ENCODE measurements around the gene TBC1D24. TPM values are rescaled to one million over a fixed set of nuclear protein-coding genes. Genes with fewer than 3 reads are reported as not detected.

Gene TBC1D24
- total and polyA plus RNA-seq, 11 donors = 4.0 to 19.2 (median 11.6) TPM

GRCh38 chr16:2470234-2470601 is 4.7 kb upstream of the TBC1D24 start:
- intact Hi-C loops (cut with DNase I) = no loop called here
- no peak overlapping the region for H3K4me3 ChIP-seq
- no peaks in the 10 kb centered on the region for H3K36me3 ChIP-seq
- no peaks in the 10 kb centered on the region for H3K9me3 ChIP-seq
- ATAC-seq (no peak), DNase-seq (no peak)
- H3K4me1 ChIP-seq = peaks cover 9 to 63% (median 39%) of the 10 kb centered on the region in 12 donors
- H3K27ac ChIP-seq = no peak overlapping the region
- WGBS, 4 donors = 80 to 90% (median 86%) methylated on average over 7 of the region's 7 CpGs
- H3K27me3 ChIP-seq = peaks cover 11 to 65% (median 33%) of the 10 kb centered on the region in 9 donors
- no peak for TF ChIP-seq POLR2A (IDR thresholded peaks at IDR 0.05)
- TF ChIP-seq CTCF (IDR thresholded peaks at IDR 0.05) = no peak

GRCh38 chr16:2470603-2471015 is 4.3 kb upstream of the TBC1D24 start:
- DNase-seq (no peak), ATAC-seq (no peak)
- Histone ChIP-seq H3K4me1 (peaks cover 9 to 67% (median 40%) of the 10 kb centered on the region in 12 donors), H3K27ac (no peak overlapping the region), H3K4me3 (peak overlapping the region in 3 of 12 donors; percentile 5 to 48 (median 31)), H3K27me3 (peaks cover 11 to 65% (median 33%) of the 10 kb centered on the region in 9 donors), H3K36me3 (no peaks in the 10 kb centered on the region), H3K9me3 (no peaks in the 10 kb centered on the region)
- intact Hi-C loops (cut with DNase I) = no loop called here
- WGBS, 4 donors = 39 to 63% (median 43%) methylated on average over 5 to 9 of the region's 9 CpGs
- no peak for TF ChIP-seq CTCF (IDR thresholded peaks at IDR 0.05)
- TF ChIP-seq POLR2A (IDR thresholded peaks at IDR 0.05) = no peak

GRCh38 chr16:2471016-2471652 is 3.8 kb upstream of the TBC1D24 start, which contains the start of gene NTN3:
Gene NTN3, plus strand, starts transcription at chr16:2471297. Its CDS starts 405 bp downstream, at chr16:2471702.
- ATAC-seq = no peak
- peak in 2 of 5 donors; percentile 43 to 65 for DNase-seq
- H3K27ac ChIP-seq = no peak within 1 kb of the TSS
- no peaks in the 10 kb centered on the region for H3K36me3 ChIP-seq
- 1 to 2% (median 2%) methylated on average over 9 to 59 of the region's 59 CpGs for WGBS, 4 donors
- peak within 1 kb of the TSS in 10 of 12 donors; percentile 5 to 48 (median 30) for H3K4me3 ChIP-seq
- H3K27me3 ChIP-seq = peaks cover 11 to 65% (median 33%) of the 10 kb centered on the region in 9 donors
- intact Hi-C loops (cut with DNase I) = no loop called here
- TF ChIP-seq POLR2A (IDR thresholded peaks at IDR 0.05) (no peak), CTCF (IDR thresholded peaks at IDR 0.05) (no peak)
- H3K4me1 ChIP-seq = peaks cover 12 to 72% (median 41%) of the 10 kb centered on the region in 12 donors
- no peaks in the 10 kb centered on the region for H3K9me3 ChIP-seq

GRCh38 chr16:2471653-2472487 is 3.1 kb upstream of the TBC1D24 start:
- intact Hi-C loops (cut with DNase I) = no loop called here
- Histone ChIP-seq H3K27me3 (peaks cover 11 to 65% (median 33%) of the 10 kb centered on the region in 9 donors), H3K4me3 (peak overlapping the region in 10 of 12 donors; percentile 5 to 48 (median 30)), H3K36me3 (no peaks in the 10 kb centered on the region), H3K27ac (no peak overlapping the region), H3K9me3 (no peaks in the 10 kb centered on the region), H3K4me1 (peaks cover 12 to 72% (median 41%) of the 10 kb centered on the region in 12 donors)
- WGBS, 4 donors = 33 to 55% (median 41%) methylated on average over 2 to 61 of the region's 61 CpGs
- DNase-seq (peak in 1 of 5 donors; percentile 63), ATAC-seq (no peak)
- TF ChIP-seq CTCF (IDR thresholded peaks at IDR 0.05) = no peak
- no peak for TF ChIP-seq POLR2A (IDR thresholded peaks at IDR 0.05)

All from heart left ventricle (tissue), 16 donors.